Measurements from ENCODE around the gene RAI2.
A peak's percentile ranks its signal among the peaks of the same experiment; 100 is the strongest.
"Not testable (repeated sequence)": the region's sequence is repeated elsewhere in the genome, so short reads cannot be mapped to it uniquely, and the experiment has no call there.

The RAI2 gene

DNA sequence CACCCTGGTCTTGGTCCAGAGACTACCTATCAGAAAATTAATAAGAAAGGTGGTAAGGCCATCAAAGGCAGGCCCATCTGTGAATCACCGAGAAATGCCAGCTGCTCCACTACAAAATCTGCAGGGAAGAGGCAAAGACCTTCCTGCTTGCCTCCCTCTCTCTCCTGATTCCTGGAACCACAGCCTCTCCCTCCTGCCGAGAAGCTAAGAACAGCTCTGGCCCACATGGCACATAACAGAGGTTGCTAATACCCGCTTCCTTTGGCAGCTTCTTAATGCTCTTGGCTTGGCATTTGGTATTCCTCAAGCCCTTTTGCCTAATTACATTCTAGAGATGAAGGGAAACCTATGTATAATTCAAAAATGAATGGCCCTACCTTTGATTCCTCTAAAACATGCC, 32.9 kb downstream of the RAI2 start:
- DNase-seq: no peak

DNA sequence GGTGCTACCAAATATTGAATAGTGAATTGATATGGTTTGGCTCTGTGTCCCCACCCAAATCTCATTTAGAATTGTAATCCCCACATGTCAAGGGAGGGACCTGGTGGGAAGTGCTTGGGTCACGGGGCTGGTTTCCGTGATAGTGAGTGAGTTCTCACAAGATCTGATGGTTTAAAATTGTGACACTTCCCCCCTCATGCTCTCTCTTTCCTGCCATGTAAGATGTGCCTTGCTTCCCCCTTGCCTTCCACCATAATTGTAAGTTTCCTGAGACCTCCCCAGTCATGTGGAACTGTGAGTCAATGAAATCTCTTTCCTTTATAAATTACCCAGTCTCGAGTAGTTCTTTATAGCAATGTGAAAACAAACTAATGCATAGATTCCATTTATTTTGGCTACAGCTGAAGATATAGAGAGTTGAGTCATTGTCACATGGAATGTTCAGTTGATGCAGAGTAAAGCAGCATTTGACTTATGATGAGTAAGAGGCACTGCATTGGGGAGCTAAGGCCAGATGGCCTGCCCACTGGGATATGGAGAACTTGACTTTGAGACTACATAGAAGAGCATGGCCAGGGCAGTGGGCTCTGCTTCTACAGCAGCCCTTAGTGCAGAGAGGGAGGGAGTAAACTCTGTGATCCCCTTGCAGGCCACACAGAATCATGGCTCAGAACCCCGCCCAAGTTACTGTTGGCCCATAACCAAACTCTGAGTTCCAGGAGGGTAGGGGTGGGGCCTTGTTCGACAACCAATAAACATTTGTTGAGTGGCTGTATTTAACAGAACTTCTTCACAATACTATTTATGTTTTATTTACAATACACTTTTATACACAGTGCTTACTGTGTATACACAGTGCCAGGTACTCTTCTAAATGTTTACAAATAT, 34.2 kb downstream of the RAI2 start:
- no peak for DNase-seq

DNA sequence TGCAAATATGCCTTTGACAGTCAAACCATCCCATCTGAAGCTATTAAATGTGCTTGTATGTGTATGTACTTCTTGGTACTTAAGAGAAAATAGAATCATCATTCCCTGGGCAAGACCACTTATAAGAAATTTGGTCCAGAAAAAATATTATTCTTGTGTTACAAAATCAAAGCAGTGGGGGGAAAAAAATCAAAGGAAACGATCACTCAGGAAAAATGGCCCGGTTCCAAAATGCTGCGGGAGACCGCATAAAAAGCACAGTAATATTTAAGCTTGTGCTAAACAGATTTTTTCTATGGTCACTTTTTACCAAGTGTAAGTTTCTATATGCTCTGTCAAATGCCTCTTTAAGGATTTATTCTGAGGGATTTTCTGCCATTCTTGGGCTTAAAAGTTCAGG, 36.1 kb downstream of the RAI2 start:
- no peak for DNase-seq

DNA sequence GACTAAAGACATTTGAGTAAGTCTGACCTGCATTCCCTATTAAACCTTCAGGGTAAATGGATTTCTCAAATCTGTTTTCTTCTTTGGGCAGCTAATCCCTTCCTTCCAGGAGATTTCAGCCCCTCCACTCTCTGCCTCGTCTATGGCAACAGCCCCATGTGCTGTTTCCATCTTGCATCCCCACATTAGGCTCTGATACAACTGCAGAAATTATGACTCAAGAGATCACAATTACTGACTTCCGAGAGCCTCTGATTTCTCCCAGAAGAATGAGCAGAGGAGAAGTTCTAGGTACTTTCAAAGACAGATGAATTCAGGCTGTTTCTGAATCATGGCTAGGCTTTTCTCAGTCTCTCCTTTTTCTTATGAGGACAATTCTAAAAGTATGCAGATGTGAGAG, 38.7 kb downstream of the RAI2 start:
- no peak for DNase-seq

DNA sequence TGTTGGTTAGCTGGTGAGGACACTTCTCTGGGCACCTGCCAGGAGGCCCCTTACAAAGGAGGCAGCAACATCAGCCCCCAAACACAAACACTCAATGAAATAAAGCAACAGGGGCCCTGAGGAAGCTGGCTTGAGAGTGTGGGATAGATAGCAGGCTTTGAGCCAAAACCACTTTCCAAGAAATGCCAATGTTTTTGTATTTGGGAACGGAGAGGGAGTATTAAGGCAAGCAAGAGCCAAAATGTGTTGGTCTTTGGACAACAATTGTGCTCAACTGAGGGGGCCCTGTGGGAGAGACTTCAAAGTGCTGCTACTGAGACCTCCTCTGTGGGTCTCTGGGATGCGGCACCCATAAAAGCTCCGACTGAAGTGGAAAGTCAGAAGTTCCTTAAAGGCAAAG, 41.0 kb downstream of the RAI2 start:
- DNase-seq: no peak

DNA sequence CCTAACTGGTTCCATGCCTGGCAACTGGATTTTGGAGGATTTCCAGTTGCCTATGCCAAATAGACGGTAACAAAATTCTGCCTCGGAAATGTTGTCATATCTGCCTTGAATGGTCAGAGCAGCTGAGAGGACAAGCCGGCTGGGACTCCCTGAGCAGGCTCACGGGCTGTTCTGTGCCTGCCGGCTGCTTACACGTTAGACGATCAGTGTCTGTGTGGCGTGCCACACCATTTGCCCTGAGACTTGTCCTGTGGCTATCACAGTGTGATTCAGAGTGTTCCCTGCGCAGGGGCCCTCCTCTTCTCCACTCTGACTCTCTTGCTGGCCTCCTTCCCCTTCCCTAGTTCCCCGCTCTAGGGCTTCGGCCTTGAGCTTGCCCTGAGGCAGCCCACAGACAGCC, 42.4 kb downstream of the RAI2 start:
- no peak for DNase-seq

DNA sequence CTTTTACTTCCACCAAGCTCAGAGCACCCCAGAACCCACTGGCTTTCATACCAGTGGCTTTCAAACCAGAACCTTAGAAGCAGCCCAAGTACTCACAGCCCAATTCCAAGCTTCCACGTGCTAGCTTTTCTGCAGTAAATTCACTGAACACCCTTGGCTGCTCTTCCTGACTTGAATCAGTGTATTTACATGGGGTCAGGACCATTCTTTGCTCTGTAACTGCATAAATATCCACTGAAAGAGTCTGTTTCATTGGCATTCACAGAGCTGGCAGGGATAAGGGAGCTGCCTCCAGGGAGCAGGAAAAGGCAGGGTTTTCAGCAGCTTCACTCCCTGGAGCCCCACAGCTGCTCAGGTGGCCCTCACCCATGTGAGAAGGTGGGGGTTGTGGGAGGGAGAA, 43.8 kb downstream of the RAI2 start:
- DNase-seq: no peak

DNA sequence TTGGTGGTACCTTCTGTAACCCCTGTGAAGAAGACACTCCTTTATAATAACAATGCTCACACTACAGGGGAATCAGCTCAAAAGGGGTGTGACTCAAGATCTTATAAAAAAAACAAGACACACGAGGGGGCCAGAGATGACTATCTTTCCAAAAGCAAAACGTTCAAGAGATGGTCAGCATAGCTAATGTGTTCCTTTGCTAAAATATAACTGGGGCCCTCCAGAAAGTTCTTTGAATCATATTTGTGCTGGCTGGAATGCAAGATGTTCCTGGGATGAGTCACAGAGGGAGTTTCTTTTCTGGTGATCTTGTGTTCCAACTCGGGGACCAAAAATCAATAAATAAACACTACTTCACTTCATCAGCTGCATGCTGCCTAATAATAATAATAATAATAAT, 46.5 kb downstream of the RAI2 start:
- DNase-seq: no peak

DNA sequence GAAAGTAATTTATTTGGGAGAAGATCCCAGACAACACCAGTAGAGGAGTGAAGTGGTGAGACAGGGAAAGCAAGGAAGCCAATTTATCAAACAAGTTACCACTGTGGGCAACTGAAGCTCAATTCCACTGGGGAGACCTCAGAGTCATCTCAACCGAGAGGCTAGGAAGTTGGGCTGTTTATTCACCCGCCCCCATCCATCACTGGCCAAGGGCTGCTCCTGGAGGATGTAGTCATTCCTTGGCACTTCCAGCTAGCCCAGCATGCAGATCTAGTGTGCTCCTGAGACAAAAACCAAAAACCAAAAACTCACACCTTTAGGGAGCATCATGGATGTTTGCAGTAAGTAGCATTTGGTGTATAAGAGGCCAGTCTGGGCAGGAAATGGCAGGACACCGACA, 47.0 kb downstream of the RAI2 start:
- no peak for DNase-seq

DNA sequence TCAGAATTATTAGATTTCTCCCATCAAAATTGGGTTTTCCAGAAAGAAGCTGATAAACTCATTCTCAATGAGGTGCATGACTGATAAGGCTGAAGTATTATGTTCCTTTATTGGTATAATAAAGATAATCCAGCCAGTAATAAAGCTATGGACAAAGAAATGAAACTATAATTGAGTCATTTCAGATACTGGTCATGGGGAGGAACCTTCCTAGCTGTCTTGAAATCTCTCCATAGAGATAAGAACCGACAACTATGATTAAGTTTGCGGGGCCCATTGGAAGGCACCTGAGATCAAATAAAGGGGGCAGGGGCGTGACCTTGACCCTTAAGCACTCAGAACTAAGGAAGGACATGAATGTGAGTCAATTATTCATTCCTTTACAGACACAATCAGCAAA, 47.8 kb downstream of the RAI2 start:
- no peak for DNase-seq

DNA sequence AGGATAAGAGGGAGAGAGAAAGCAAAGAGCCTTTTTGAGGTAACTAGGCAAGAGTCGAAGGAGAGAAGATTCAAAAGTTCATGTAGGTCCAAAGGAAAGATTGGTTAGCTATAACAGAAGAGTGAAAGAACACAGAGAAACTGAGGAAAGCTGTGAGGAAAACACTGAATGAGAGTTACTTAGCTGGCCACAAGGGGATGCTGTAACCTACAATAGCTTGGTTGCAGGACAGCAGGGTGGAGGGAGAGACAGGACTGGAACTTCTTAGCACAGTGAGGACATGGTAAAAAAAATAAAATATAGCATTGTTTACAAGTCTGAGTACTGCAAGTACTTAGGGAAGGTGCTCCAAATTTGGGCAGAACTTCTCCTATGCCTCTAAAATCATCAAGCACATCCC, 48.3 kb downstream of the RAI2 start:
- no peak for DNase-seq

DNA sequence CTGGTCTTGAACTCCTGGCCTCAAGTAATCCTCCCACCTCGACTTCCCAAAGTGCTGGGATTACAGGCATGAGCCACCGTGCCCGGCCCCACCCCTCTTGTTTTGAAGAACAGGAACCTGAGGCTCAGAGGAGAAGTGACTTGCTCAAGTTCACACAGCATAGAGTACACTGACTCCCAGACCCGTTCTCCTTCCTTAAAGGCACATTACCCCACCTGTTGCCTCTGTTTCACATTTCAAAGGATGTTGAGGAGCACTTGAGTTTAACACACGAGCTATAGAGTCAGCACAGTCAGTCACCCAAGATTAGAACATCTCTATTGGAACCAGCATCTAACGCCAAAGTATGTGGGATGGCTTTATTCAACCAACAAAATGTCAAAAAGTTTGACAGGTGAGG, 51.1 kb downstream of the RAI2 start:
- no peak for DNase-seq

DNA sequence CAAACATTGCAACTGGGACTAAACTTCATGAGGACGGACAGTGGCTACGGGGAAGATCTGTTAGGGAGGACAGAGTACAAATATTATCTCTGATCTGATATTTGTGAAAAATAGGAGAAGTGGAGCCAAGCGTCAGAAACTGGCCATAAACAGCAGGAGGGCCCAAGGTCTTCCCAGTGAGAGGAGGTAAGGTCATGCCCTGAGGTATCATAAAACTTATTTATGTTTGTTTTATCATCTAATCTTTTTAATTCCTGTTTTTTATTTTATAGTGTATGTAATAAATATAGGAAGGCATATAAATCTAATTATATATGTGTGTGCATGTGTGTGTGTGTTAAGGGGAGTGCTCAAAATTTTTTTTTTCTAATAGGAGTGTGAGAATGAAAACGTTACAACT, 51.8 kb downstream of the RAI2 start:
- no peak for DNase-seq

DNA sequence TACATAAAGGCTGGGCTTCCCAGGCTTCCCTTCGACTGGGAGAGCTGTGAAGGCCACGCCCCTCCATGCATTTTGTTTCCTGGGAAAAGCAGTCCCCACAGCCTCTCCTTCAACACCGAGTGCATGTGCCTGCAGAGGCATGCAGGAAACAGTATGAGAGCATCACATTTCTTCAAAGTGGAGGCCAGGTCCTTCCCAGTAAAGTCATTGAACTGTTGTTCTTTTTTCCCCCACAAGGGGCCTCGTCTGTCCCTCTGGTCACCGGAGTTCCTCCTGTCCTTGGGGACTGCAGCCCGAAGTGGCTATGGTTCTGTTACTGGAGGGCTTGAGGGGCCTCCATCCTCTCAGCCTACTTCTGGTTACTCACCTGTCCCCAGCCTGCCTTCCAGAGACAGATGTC, 56.0 kb downstream of the RAI2 start:
- DNase-seq: no peak

DNA sequence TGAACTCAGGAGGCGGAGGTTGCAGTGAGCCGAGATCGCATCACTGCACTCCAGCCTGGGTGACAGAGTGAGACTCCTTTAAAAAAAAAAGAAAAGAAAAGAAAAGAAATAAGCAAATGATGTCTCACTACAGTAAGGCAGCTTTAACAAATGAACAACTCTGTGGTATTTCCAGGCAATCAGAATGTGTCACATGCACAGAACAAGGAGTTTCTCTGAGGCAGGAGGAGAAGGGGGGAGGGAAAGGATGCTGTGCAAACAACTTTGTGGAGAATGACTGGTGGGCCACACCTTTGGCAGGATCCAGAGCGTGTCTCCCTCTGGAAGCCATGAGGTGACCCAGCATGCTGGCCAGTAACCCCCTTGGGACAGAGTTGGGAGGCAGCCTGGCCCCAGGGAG, 57.6 kb downstream of the RAI2 start:
- no peak for DNase-seq

DNA sequence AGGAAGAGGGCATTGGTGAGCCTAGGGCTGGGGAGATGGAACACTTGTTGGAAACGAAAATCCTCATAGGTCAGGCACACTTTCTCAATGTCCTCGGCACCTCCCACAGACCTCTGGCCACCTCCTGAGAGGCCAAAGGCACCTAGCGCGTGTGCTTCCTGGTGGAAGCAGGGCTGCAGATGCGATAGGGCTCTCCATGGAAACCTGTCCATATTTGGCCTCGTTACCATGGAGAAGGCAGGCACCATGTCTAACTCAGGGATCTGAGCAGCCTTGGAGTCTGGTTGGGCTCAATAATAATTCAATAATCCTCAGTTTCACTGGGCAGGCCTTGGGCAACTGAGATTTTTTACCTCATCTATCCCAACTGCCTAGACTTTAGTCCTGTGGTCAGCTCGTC, 58.3 kb downstream of the RAI2 start:
- no peak for DNase-seq

DNA sequence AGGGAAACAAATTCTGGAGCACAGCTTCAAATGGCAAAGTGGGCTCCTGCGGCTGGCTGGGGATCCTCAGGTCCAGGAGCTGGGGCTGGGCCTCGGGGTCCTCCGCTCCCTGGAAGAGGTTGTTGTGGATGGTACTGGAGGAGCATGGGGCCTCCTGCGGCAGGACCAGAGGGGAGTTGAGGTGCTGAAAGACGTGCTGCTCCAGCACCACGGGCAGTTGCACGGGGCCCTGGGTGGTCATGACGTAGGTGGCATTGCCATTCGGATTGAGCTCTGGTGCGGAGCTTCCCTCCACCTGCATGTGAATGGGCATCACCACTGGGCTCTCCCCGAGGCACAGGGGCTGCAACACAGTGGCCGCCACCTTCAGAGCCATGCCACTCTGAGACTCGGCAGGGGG, 59.7 kb downstream of the RAI2 start:
- no peak for DNase-seq

DNA sequence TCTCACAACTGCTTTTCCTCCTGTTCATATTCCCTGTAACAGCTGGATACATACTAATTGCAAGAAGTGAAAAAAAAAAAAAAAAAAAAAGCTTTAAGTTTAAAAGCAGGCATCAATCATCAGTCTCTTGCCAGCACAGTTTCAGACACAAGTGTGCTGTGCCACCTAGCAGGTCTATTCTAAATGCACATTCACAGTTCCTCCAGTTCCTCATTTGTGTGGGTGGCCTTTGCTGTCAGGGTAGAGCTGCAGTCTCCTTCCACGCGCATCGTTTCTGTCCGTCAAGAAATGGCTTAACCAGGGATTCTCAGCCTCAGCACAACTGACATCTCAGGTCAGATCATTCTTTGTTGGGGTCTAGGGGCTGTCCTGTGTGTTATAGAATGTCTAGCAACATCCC, 62.2 kb downstream of the RAI2 start:
- DNase-seq: no peak

DNA sequence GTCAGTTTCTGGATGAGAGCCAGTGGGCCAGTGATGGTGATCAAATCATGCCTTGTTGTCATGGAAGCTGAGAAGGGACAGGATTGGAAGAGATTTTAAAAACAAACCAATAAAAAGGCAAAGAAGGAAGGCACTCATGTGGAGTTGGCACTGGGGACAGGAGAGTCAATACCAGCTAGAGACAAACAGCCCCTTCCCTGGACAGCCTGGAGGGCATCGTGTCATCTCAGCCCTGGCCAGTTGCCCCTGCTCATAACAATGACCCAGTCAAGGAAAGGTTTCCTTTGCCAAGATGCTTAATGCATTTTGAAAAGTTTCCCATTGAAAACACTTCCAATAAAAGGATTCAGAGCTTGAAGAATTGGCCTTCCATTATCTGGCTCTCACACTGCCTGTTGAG, 68.3 kb downstream of the RAI2 start:
- no peak for DNase-seq

DNA sequence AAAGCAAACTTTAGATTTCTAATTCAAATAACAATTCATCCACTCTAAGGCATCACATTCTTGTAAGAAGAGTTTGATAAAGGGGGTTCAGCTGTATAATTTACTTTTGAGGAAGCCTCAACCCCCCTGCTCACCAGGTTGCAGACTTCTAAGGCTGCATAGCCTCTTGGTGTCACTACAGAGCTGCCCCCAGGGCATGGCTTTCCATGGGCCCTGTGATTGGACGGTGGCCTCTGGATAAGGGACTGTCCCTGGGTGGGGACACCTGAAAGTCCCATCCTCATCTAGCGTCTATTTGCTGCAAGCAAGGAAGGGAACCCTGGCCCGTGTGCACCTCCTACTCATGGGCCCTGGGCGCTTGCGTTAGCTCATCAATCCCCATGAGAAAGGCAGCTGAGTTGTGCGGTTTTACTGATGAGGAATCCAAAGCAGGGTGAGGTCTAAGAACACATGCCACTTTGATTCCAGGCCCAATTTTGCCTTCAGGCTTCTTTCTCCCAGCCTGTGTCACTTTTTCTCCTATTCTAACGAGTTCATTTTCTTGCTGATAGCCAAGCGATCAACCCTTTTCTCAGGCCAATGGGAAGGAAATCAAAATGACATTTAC, 72.0 kb downstream of the RAI2 start:
- DNase-seq: no peak

DNA sequence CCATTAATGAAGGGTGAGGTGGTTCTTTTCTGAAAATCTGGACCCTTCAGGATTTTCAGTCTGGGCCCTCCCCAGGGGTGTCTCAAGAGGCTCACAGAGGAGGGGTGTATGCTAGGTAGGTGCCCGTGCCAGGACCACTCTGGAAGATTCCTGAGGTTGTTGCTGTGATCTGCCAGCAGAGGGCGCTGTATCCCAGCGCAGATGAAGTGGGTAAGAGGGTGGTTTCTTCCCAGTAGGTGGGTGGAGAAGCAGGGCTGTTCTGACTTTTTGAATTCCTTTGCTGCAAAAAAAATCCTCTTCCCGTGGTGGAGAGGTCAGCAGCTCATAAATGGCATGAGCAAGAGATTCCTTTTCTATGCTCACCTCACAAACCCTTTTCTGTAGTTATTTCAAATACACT, 72.7 kb downstream of the RAI2 start:
- peak; percentile 11 for DNase-seq

DNA sequence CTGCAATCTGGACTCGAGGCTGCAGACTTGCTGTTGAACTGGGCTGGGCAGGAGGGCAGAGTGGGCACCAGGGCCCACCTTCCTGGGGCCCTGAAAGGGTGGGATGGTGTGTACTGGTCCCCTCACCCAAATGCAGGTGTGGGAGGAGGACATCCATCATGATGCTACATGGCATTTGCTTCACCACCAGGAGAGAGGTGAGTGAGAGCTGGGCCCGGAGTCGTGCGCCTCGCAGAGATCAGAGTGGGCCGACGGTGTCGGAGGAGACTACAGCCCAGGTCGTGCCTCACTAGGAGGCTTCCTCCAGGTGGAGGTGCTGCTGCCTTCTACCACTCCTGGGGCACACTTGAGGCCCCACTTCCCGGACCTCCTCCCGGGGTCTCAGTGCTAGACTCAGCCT, 73.5 kb downstream of the RAI2 start:
- no peak for DNase-seq

DNA sequence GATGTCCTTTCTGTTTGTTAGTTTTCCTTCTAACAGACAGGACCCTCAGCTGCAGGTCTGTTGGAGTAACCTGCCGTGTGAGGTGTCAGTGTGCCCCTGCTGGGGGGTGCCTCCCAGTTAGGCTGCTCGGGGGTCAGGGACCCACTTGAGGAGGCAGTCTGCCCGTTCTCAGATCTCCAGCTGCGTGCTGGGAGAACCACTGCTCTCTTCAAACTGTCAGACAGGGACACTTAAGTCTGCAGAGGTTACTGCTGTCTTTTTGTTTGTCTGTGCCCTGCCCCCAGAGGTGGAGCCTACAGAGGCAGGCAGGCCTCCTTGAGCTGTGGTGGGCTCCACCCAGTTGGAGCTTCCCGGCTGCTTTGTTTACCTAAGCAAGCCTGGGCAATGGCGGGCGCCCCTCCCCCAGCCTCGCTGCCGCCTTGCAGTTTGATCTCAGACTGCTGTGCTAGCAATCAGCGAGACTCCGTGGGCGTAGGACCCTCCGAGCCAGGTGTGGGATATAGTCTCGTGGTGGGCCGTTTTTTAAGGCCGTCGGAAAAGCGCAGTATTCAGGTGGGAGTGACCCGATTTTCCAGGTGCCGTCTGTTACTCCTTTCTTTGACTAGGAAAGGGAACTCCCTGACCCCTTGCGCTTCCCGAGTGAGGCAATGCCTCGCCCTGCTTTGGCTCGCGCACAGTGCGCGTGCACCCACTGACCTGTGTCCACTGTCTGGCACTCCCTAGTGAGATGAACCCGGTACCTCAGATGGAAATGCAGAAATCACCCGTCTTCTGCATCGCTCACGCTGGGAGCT, 74.3 kb downstream of the RAI2 start:
- not testable (repeated sequence) for DNase-seq

DNA sequence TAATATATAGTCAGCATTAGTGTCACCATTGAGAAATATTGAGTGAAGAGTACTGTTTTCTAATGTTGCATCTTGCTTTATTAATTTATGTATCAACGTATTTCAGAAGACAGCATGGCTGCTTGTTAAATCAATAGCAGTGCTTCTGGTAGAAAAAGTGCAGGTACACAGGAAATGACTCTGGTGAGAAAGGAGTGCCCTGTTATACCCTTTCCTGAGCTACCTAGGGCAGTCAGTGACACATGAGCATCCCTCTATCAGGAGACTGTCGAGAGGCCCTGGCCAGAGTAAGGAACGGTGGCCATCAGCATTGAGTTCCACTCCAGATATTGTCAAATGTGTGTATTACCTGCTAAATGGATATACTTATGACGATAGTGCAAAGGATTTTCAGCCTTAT, 81.7 kb downstream of the RAI2 start:
- DNase-seq: no peak

Data from NCI-H226 (cell line).